ENCODE measurements around the gene KHDRBS1.
A peak's percentile ranks its signal among the peaks of the same experiment; 100 is the strongest.
"Not testable (repeated sequence)": the region's sequence is repeated elsewhere in the genome, so short reads cannot be mapped to it uniquely, and the experiment has no call there.

KHDRBS1 gene

DNA sequence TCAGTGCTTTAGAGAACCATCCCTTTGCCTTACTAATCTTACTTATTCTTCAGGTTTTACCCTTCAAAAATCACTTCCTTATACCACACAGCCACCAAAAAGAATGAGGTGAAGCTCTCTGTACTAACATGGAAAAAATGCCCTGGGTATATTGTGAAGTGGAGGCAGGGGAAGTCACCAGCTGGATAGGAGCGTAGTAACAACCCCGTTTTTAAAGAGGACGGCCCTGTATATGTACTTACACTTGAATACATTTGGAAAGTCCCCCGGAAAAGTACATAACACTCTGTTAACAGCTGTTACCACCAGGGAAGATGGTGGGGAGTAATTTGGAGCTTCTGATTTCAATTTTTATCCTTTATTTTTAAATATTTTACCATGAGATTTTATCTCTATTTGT, 28.2 kb upstream of the KHDRBS1 start:
- H3K9me3 ChIP-seq (ENCODE audit: control insufficient read depth, low read length), result no peaks in the 10 kb centered on the region
- H3K4me1 ChIP-seq (ENCODE audit: control insufficient read depth, insufficient read depth, low read length, poor library complexity, severe bottlenecking), result peaks cover 34% of the 10 kb centered on the region
- H3K36me3 ChIP-seq (ENCODE audit: control insufficient read depth, insufficient read depth, low read length), result no peaks in the 10 kb centered on the region
- H3K27ac ChIP-seq (ENCODE audit: low read depth, low read length, severe bottlenecking), result peak overlapping the region; percentile 64
- 77 to 89% methylated on average over 3 of the region's 4 CpGs for WGBS, 2 experiments (ENCODE audit: insufficient coverage in 2 of 2)
- no peak overlapping the region for H3K4me3 ChIP-seq (ENCODE audit: extremely low read depth, insufficient read depth, low read length, poor library complexity, severe bottlenecking)

DNA sequence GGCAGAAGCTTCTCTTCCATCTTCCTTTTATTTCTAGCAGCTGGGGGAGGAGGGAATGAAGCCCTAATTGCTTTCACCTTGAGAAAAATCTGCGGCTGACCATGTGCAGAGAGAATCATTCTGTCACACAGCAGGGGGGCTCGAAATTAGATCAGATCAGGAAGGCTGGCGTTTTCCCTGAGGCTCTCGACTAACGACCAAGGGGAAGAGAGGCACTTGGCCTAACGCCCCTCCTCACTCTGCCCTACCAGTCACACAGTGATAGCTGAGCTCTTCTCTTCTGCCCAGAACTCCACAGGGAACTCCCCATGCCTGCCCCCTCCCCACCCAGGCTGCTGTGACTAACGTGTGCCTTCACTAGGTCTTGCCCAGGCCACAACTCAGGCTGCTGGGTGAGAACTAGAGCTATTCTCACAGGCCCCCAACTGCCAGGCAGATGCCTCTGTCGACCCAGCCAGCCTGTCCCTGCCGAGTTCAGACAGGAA, 26.5 kb upstream of the KHDRBS1 start:
- peak overlapping the region; percentile 29 for H3K27ac ChIP-seq (ENCODE audit: low read depth, low read length, severe bottlenecking)
- 36 to 37% methylated on average over 6 to 8 of the region's 9 CpGs for WGBS, 2 experiments (ENCODE audit: insufficient coverage in 2 of 2)
- H3K36me3 ChIP-seq (ENCODE audit: control insufficient read depth, insufficient read depth, low read length), result no peaks in the 10 kb centered on the region
- H3K4me3 ChIP-seq (ENCODE audit: extremely low read depth, insufficient read depth, low read length, poor library complexity, severe bottlenecking), result no peak overlapping the region
- H3K4me1 ChIP-seq (ENCODE audit: control insufficient read depth, insufficient read depth, low read length, poor library complexity, severe bottlenecking), result peaks cover 25% of the 10 kb centered on the region
- no peaks in the 10 kb centered on the region for H3K9me3 ChIP-seq (ENCODE audit: control insufficient read depth, low read length)

DNA sequence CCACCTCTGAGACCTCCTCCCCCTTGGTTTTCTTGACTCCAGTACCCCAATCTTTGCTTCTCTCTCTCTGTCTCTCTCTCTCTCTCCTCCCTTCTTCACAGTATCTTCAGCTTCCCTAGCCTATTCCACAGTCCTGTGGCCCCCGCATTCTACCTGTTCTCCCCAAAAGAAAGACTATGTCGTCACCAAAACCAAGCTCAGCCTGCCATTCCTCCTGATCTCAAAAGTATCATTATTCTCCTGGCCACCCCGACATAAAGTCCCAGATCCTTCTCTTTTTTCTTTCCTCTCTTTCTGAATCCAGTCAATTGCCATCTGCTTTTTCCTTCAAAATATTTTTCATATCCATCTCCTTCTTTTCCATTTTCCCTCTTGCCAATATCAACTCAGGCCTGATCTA, 23.7 kb upstream of the KHDRBS1 start:
- peaks cover 14% of the 10 kb centered on the region for H3K4me1 ChIP-seq (ENCODE audit: control insufficient read depth, insufficient read depth, low read length, poor library complexity, severe bottlenecking)
- H3K27ac ChIP-seq (ENCODE audit: low read depth, low read length, severe bottlenecking), result no peak overlapping the region
- WGBS, 2 experiments (ENCODE audit: insufficient coverage in 2 of 2), result 93 to 97% methylated on average over 3 of the region's 3 CpGs
- H3K9me3 ChIP-seq (ENCODE audit: control insufficient read depth, low read length), result no peaks in the 10 kb centered on the region
- no peak overlapping the region for H3K4me3 ChIP-seq (ENCODE audit: extremely low read depth, insufficient read depth, low read length, poor library complexity, severe bottlenecking)
- no peaks in the 10 kb centered on the region for H3K36me3 ChIP-seq (ENCODE audit: control insufficient read depth, insufficient read depth, low read length)

DNA sequence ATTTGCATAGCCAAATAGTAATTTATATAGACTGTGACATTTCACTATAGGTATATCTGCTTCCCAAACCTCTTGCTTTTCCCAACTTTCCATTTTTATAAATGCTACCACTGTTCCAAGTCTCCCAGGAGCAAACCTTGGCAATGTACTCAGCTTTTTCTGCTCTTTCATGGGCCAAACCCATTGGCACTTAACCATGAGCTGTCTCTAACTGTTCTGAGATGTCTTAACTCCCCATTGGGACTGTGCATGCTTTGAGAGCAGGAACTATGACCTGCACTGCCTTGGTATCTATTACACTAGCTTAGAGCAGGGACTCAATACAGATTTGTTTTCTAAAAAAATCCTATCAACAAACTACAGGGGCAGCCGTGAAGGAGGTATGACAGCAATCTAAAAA, 22.5 kb upstream of the KHDRBS1 start:
- Histone ChIP-seq H3K9me3 (ENCODE audit: control insufficient read depth, low read length) (no peaks in the 10 kb centered on the region), H3K36me3 (ENCODE audit: control insufficient read depth, insufficient read depth, low read length) (no peaks in the 10 kb centered on the region), H3K4me3 (ENCODE audit: extremely low read depth, insufficient read depth, low read length, poor library complexity, severe bottlenecking) (no peak overlapping the region), H3K27ac (ENCODE audit: low read depth, low read length, severe bottlenecking) (no peak overlapping the region), H3K4me1 (ENCODE audit: control insufficient read depth, insufficient read depth, low read length, poor library complexity, severe bottlenecking) (peaks cover 8% of the 10 kb centered on the region)
- no CpG with 5 or more reads among the region's 1 CpG for WGBS, 2 experiments (ENCODE audit: insufficient coverage in 2 of 2)

DNA sequence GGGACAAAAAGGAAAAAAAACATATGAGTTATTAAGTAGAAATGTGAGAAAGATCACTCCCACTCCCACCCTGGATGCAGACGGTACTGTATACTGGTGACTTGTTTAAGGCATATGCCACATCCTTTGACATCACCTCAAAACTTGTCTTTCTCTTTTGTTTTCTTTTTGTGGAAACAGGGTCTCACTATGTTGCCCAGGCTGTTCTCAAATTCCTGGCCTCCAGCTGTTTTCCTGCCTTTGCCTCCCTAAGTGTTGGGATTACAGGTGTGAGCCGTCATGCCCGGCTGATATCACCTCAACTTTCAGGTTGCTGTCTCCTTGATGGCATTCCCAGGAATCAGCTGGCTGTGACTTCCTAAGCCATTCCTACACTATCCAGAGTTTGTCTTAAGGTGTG, 18.4 kb upstream of the KHDRBS1 start:
- Histone ChIP-seq H3K4me3 (ENCODE audit: extremely low read depth, insufficient read depth, low read length, poor library complexity, severe bottlenecking) (no peak overlapping the region), H3K9me3 (ENCODE audit: control insufficient read depth, low read length) (no peaks in the 10 kb centered on the region), H3K27ac (ENCODE audit: low read depth, low read length, severe bottlenecking) (no peak overlapping the region), H3K36me3 (ENCODE audit: control insufficient read depth, insufficient read depth, low read length) (no peaks in the 10 kb centered on the region), H3K4me1 (ENCODE audit: control insufficient read depth, insufficient read depth, low read length, poor library complexity, severe bottlenecking) (no peaks in the 10 kb centered on the region)
- WGBS, 2 experiments (ENCODE audit: insufficient coverage in 2 of 2), result 90 to 100% methylated on average over 1 to 2 of the region's 3 CpGs

DNA sequence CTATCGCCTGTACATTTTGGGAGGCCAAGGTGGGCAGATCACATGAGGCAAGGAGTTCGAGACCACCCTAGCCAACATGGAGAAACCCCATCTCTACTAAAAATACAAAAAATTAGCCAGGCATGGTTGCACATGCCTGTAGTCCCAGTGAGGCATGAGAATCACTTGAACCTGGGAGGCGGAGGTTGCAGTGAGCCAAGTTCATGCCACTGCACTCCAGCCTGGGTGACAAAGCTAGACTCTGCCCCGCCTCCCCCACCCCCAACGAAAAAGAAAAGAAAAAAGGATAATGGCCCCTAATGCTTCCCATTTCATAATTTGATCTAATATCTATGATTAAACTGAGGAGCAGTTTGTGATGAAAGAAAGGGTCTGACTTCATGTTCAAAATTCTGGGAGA, 17.5 kb upstream of the KHDRBS1 start:
- not testable (repeated sequence) for H3K36me3 ChIP-seq (ENCODE audit: control insufficient read depth, insufficient read depth, low read length); H3K9me3 ChIP-seq (ENCODE audit: control insufficient read depth, low read length); H3K4me1 ChIP-seq (ENCODE audit: control insufficient read depth, insufficient read depth, low read length, poor library complexity, severe bottlenecking); H3K27ac ChIP-seq (ENCODE audit: low read depth, low read length, severe bottlenecking); H3K4me3 ChIP-seq (ENCODE audit: extremely low read depth, insufficient read depth, low read length, poor library complexity, severe bottlenecking)
- 67 to 100% methylated on average over 1 of the region's 5 CpGs for WGBS, 2 experiments (ENCODE audit: insufficient coverage in 2 of 2)

DNA sequence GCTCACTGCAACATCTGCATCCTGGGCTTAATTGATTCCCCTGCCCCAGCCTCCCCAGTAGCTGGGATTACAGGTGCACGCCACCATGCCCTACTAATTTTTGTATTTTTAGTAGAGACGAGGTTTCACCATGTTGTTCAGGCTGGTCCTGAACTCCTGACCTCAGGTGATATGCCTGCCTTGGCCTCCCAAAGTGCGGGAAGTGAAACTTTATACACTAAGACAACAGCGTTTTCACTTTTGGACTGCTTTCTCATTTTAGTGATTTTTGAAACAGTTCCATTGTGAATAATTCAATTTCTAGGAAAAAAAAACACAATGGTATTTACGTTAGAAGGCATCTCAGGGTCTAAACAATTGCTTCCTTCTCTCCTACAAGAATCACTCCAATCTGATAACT, 11.8 kb upstream of the KHDRBS1 start:
- Histone ChIP-seq H3K36me3 (ENCODE audit: control insufficient read depth, insufficient read depth, low read length) (no peaks in the 10 kb centered on the region), H3K4me3 (ENCODE audit: extremely low read depth, insufficient read depth, low read length, poor library complexity, severe bottlenecking) (no peak overlapping the region), H3K9me3 (ENCODE audit: control insufficient read depth, low read length) (no peaks in the 10 kb centered on the region), H3K27ac (ENCODE audit: low read depth, low read length, severe bottlenecking) (no peak overlapping the region), H3K4me1 (ENCODE audit: control insufficient read depth, insufficient read depth, low read length, poor library complexity, severe bottlenecking) (no peaks in the 10 kb centered on the region)
- WGBS, 2 experiments (ENCODE audit: insufficient coverage in 2 of 2), result 99 to 100% methylated on average over 3 to 5 of the region's 5 CpGs

DNA sequence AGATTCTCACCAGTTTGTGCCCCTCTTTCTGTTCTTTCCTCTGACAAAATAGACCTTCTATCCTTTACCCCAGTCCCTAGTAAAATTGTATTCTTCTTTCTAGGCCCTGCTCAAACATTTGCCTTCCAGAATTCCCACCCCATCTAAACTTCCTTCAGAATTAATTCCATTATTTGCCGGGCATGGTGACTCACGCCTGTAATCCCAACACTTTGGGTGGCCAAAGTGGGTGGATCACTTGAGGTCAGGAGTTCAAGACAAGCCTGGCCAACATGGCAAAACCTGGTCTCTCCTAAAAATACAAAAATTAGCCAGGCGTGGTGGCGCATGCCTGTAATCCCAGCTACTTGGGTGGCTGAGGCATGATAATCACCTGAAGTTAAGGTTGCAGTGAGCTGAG, 11.4 kb upstream of the KHDRBS1 start:
- not testable (repeated sequence) for H3K9me3 ChIP-seq (ENCODE audit: control insufficient read depth, low read length); H3K27ac ChIP-seq (ENCODE audit: low read depth, low read length, severe bottlenecking); H3K4me1 ChIP-seq (ENCODE audit: control insufficient read depth, insufficient read depth, low read length, poor library complexity, severe bottlenecking); H3K36me3 ChIP-seq (ENCODE audit: control insufficient read depth, insufficient read depth, low read length); H3K4me3 ChIP-seq (ENCODE audit: extremely low read depth, insufficient read depth, low read length, poor library complexity, severe bottlenecking)
- 74 to 81% methylated on average over 4 of the region's 4 CpGs for whole genome bisulfite sequencing, 2 experiments (ENCODE audit: insufficient coverage in 2 of 2)

DNA sequence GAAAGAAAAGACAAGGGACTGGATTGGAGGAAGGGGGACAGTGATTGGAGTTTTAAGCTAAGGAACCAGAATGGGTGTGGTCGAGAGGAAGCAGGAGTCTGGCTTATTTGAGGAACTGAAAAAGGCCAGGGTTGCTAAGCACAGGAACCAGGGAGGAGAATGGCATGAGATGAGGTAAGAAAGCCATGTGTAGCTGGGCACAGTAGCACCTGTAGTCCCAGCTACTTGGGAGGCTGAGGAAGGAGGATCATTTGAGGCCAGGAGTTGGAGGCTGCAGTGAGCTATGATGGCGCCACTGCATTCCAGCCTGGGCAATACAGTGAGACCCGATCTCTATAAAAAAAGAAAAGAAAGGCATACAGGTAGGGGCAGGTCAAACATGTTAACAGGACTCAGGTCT, 8.1 kb upstream of the KHDRBS1 start:
- Histone ChIP-seq H3K36me3 (ENCODE audit: control insufficient read depth, insufficient read depth, low read length) (no peaks in the 10 kb centered on the region), H3K4me1 (ENCODE audit: control insufficient read depth, insufficient read depth, low read length, poor library complexity, severe bottlenecking) (no peaks in the 10 kb centered on the region), H3K9me3 (ENCODE audit: control insufficient read depth, low read length) (no peaks in the 10 kb centered on the region), H3K4me3 (ENCODE audit: extremely low read depth, insufficient read depth, low read length, poor library complexity, severe bottlenecking) (no peak overlapping the region), H3K27ac (ENCODE audit: low read depth, low read length, severe bottlenecking) (no peak overlapping the region)
- WGBS, 2 experiments (ENCODE audit: insufficient coverage in 2 of 2), result 97 to 100% methylated on average over 3 of the region's 3 CpGs

DNA sequence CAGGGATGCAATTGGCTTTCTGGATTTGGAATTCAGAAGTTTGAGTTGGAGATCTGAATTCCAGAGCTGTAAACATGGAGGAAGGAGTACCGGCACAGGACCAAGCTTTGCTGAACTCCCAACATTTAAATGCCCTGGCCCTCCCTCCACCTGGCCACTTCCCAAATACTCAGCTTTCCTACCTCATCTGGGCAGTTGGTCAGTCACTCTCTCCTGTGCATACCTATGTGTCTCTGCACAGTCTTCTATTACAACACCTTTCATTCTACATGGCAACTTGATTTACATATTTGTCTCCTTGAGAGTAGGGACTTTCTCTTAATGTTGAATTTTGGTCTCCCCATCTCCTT, 6.1 kb upstream of the KHDRBS1 start:
- Histone ChIP-seq H3K9me3 (ENCODE audit: control insufficient read depth, low read length) (peaks cover 3% of the 10 kb centered on the region), H3K36me3 (ENCODE audit: control insufficient read depth, insufficient read depth, low read length) (no peaks in the 10 kb centered on the region), H3K27ac (ENCODE audit: low read depth, low read length, severe bottlenecking) (no peak overlapping the region), H3K4me1 (ENCODE audit: control insufficient read depth, insufficient read depth, low read length, poor library complexity, severe bottlenecking) (no peaks in the 10 kb centered on the region), H3K4me3 (ENCODE audit: extremely low read depth, insufficient read depth, low read length, poor library complexity, severe bottlenecking) (no peak overlapping the region)
- 80 to 100% methylated on average over 1 of the region's 1 CpG for WGBS, 2 experiments (ENCODE audit: insufficient coverage in 2 of 2)

DNA sequence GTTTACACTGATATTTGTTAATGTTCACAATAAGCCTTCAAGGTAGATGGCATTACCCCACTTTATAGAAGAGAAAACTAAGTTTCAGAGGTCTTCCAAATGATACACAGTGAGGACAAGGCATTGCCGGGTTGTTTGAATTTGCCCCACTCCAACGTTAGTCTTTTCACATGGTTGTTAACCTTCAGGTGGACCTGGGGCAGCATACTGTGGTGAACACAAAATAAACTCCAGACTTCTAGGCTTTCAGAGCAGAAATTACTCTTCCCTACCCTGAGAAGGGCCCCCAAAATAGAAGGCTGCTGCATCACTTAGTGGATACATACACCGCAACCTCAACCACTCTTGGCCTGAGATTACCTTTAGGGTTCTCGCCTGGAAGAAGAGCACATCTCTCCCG, 3.4 kb upstream of the KHDRBS1 start:
- peaks cover 5% of the 10 kb centered on the region for H3K9me3 ChIP-seq (ENCODE audit: control insufficient read depth, low read length)
- H3K27ac ChIP-seq (ENCODE audit: low read depth, low read length, severe bottlenecking), result no peak overlapping the region
- H3K4me1 ChIP-seq (ENCODE audit: control insufficient read depth, insufficient read depth, low read length, poor library complexity, severe bottlenecking), result peaks cover 4% of the 10 kb centered on the region
- H3K36me3 ChIP-seq (ENCODE audit: control insufficient read depth, insufficient read depth, low read length), result peaks cover 2% of the 10 kb centered on the region
- WGBS, 2 experiments (ENCODE audit: insufficient coverage in 2 of 2), result 90 to 95% methylated on average over 4 to 5 of the region's 5 CpGs
- H3K4me3 ChIP-seq (ENCODE audit: extremely low read depth, insufficient read depth, low read length, poor library complexity, severe bottlenecking), result no peak overlapping the region
